HCT116 (cell line): ENCODE measurements around the gene GPHA2. TPM values are rescaled to one million over a fixed set of nuclear protein-coding genes. Genes with fewer than 3 reads are reported as not detected.

Source experiments
- ATAC-seq: fragments of 200-7000 bp; cut with Tn5 transposase; 2 replicates; pipeline ENCODE4 v1.9.1; 2020; ENCODE audit warnings: mild to moderate bottlenecking, moderate library complexity
- BruUV-seq: library from RNA; stranded (reverse); fragments of 400-500 nt; replicated peaks from 2 replicates; lab custom pipeline; 2021; lab: Mats Ljungman, UMichigan
- CTCF ChIA-PET: fragments of 300-600 bp; sonication (Branson Sonifier 250); formaldehyde crosslinking; loops from one replicate; lab custom pipeline; 2021; ENCODE audit warnings: antibody characterized with exemption; lab: Charles Lee
- POLR2A ChIA-PET: fragments of 300-600, 350-600 bp; sonication (Branson Sonifier 250); formaldehyde crosslinking; loops from one replicate; lab custom pipeline; 2021; ENCODE audit warnings: antibody characterized with exemption; lab: Charles Lee
- RAD21 ChIA-PET, 2 experiments: fragments of 300-600 bp; sonication (Branson Sonifier 250); formaldehyde crosslinking; loops; one replicate each; lab custom pipeline; 2023; ENCODE audit warnings: low total read pairs in 2 of 2; ENCODE audit not compliant: uncharacterized antibody in 2 of 2, unreplicated experiment in 2 of 2, low non-redundant PET in 1 of 2; lab: Charles Lee
- DNase-seq: peaks from one replicate; pipeline ENCODE4 v3.0.0-alpha.2; 2010; ENCODE audit warnings: low read depth, low spot score
- H2AFZ ChIP-seq: fragments of 200-600 bp; shearing (Covaris generic), sonication (generic); 2 replicates; pipeline ENCODE4 v1.6.1; 2017; ENCODE audit warnings: low read depth, mixed run types, mixed read lengths, antibody characterized with exemption, low read length; ENCODE audit not compliant: poor library complexity, severe bottlenecking
- H3K27ac ChIP-seq: 2 replicates; pipeline ENCODE4 v1.5.1; 2012; ENCODE audit warnings: low read depth, low read length
- H3K27me3 ChIP-seq: fragments of 200-600 bp; sonication (generic); 2 replicates; pipeline ENCODE4 v1.6.1; 2016; ENCODE audit warnings: mixed run types, low read length, mixed read lengths; ENCODE audit not compliant: insufficient read depth
- H3K36me3 ChIP-seq, 2 experiments: fragments of 200-500 bp in 1 of 2; fragments of 200-600 bp in 1 of 2; sonication (Bioruptor generic) in 1 of 2; sonication (generic) in 1 of 2; 2 replicates each; pipeline versions ENCODE4 v1.5.1 to v1.6.1; 2014 to 2016; ENCODE audit warnings: low read length in 2 of 2, inconsistent platforms in 1 of 2, mixed read lengths in 1 of 2, mixed run types in 1 of 2; ENCODE audit not compliant: insufficient read depth in 2 of 2, control insufficient read depth in 1 of 2
- H3K4me1 ChIP-seq, 2 experiments: fragments of 200-600 bp in 1 of 2; sonication (generic) in 1 of 2; 2 replicates each; pipeline versions ENCODE4 v1.5.1 to v1.6.1; 2012 to 2017; ENCODE audit warnings: low read length in 2 of 2, inconsistent platforms in 1 of 2, mild to moderate bottlenecking in 1 of 2, mixed read lengths in 1 of 2, mixed run types in 1 of 2, moderate library complexity in 1 of 2; ENCODE audit not compliant: insufficient read depth in 2 of 2, control insufficient read depth in 1 of 2
- H3K4me2 ChIP-seq: fragments of 200-600 bp; sonication (generic); 2 replicates; pipeline ENCODE4 v1.6.1; 2017; ENCODE audit warnings: mixed run types, low read length, mixed read lengths
- H3K4me3 ChIP-seq, 2 experiments: fragments of 200-600 bp in 1 of 2; sonication (generic) in 1 of 2; replicated peaks in 1 of 2; 2 replicates each; pipeline ENCODE4 v1.5.1; 2011 to 2016; ENCODE audit warnings: low read length in 2 of 2, control low read depth in 1 of 2, low read depth in 1 of 2, mild to moderate bottlenecking in 1 of 2, mixed read lengths in 1 of 2, mixed run types in 1 of 2
- H3K79me2 ChIP-seq: fragments of 200-600 bp; sonication (generic); 2 replicates; pipeline ENCODE4 v1.6.1; 2017; ENCODE audit warnings: mild to moderate bottlenecking, mixed run types, low read length, moderate library complexity, mixed read lengths; ENCODE audit not compliant: insufficient read depth
- H3K9ac ChIP-seq: fragments of 200-600 bp; sonication (generic); 2 replicates; pipeline ENCODE4 v1.6.1; 2016; ENCODE audit warnings: low read length, mixed read lengths
- H3K9me2 ChIP-seq: fragments of 200-600 bp; sonication (generic), shearing (Covaris generic); 2 replicates; pipeline ENCODE4 v1.6.1; 2017; ENCODE audit warnings: mixed run types, mild to moderate bottlenecking, moderate library complexity; ENCODE audit not compliant: insufficient read depth
- H3K9me3 ChIP-seq, 2 experiments: fragments of 200-500 bp in 1 of 2; fragments of 200-600 bp in 1 of 2; sonication (Bioruptor generic) in 1 of 2; sonication (generic) in 1 of 2; 2 replicates each; pipeline ENCODE4 v1.6.1; 2014 to 2017; ENCODE audit warnings: low read length in 2 of 2, mixed read lengths in 2 of 2, inconsistent platforms in 1 of 2, low read depth in 1 of 2, mild to moderate bottlenecking in 1 of 2, mixed run types in 1 of 2, moderate library complexity in 1 of 2; ENCODE audit not compliant: control insufficient read depth in 1 of 2, insufficient read depth in 1 of 2
- H4K20me1 ChIP-seq: fragments of 200-600 bp; sonication (generic), shearing (Covaris generic); 2 replicates; pipeline ENCODE4 v1.6.1; 2017; ENCODE audit warnings: mixed run types, mild to moderate bottlenecking, moderate library complexity; ENCODE audit not compliant: insufficient read depth
- CBX3 ChIP-seq: IDR thresholded peaks from 2 replicates; pipeline ENCODE4 v1.6.1; 2012; ENCODE audit warnings: low read depth
- MAX ChIP-seq: IDR thresholded peaks from 2 replicates; pipeline ENCODE4 v1.6.1; 2012
- POLR2A ChIP-seq: IDR thresholded peaks from 2 replicates; pipeline ENCODE4 v1.7.0; 2011; ENCODE audit warnings: borderline replicate concordance; ENCODE audit not compliant: insufficient read depth, insufficient read length; ENCODE audit errors: extremely low read depth
- RAD21 ChIP-seq: IDR thresholded peaks from 2 replicates; pipeline ENCODE4 v1.6.1; 2012; ENCODE audit warnings: low read depth, mild to moderate bottlenecking
- SIN3A ChIP-seq: IDR thresholded peaks from 2 replicates; pipeline ENCODE4 v1.6.1; 2012; ENCODE audit warnings: low read depth
- SRF ChIP-seq: IDR thresholded peaks from 2 replicates; pipeline ENCODE4 v1.6.1; 2012; ENCODE audit warnings: low read depth
- YY1 ChIP-seq: IDR thresholded peaks from 2 replicates; pipeline ENCODE4 v1.6.1; 2011; ENCODE audit warnings: low read length, low read depth, moderate library complexity, mild to moderate bottlenecking; ENCODE audit not compliant: insufficient replicate concordance; ENCODE audit errors: extremely low read depth
- ZFX ChIP-seq: fragments of 450-650 bp; IDR thresholded peaks from 2 replicates; pipeline ENCODE4 v1.6.1; 2017
- intact Hi-C: fragments of 100-400 bp; cut with micrococcal nuclease; formaldehyde crosslinking; loops from 2 replicates; pipeline ENCODE4 v1.10.0; 2022
- total RNA-seq: library from RNA; stranded (reverse); gene quantifications from one replicate; pipeline ENCODE4 v1.2.1, GENCODE V29; 2021; ENCODE audit not compliant: unreplicated experiment

GPHA2 gene
- total RNA-seq, 1 experiment from 2014 or later = not detected

- CTCF ChIA-PET = interaction anchor here (0.7 to 1.2 kb wide), 2 partner anchors 18 to 49 kb away, joined by 3 read pairs; no protein-coding TSS in a partner anchor
- H3K79me2 ChIP-seq = no peaks in the 10 kb centered on the region
Measured at GRCh38 chr11:64898076-64898445, 37.6 kb downstream of the GPHA2 start.

GRCh38 chr11:64897381-64898075 is 38.2 kb downstream of the GPHA2 start:
- Histone ChIP-seq H2AFZ (no peak overlapping the region), H3K4me3 (no peak overlapping the region), H3K9me3 (no peaks in the 10 kb centered on the region), H3K27me3 (no peaks in the 10 kb centered on the region), H3K9ac (no peak overlapping the region), H3K27ac (no peak overlapping the region), H3K36me3 (no peaks in the 10 kb centered on the region), H4K20me1 (no peaks in the 10 kb centered on the region), H3K4me1 (peaks cover 0 to 22% of the 10 kb centered on the region in 2 experiments; a peak in 2 of 4 replicates), H3K79me2 (no peaks in the 10 kb centered on the region), H3K4me2 (no peak overlapping the region), H3K9me2 (no peaks in the 10 kb centered on the region)
- DNase-seq = no peak
- BruUV-seq = no TSS peak
- intact Hi-C loops = no loop called here
- CTCF ChIA-PET = no interaction called here
- no peak for ATAC-seq
- POLR2A ChIA-PET = no interaction called here
- RAD21 ChIA-PET = no interaction called here
- no peak for TF ChIP-seq RAD21
- no peak for TF ChIP-seq CBX3
- no peak for TF ChIP-seq MAX
- no peak for TF ChIP-seq ZFX
- no peak for TF ChIP-seq SRF
- TF ChIP-seq POLR2A = no peak

More at GRCh38 chr11:64898076-64898445, 37.6 kb downstream of the GPHA2 start:
- no peaks in the 10 kb centered on the region for H4K20me1 ChIP-seq
- no peak overlapping the region for H3K9ac ChIP-seq
- no peak overlapping the region for H3K4me2 ChIP-seq
- no TSS peak for BruUV-seq
- TF ChIP-seq SIN3A (no peak), RAD21 (no peak), YY1 (no peak)
- H3K4me3 ChIP-seq = no peak overlapping the region
- no peaks in the 10 kb centered on the region for H3K36me3 ChIP-seq
- ATAC-seq (no peak), DNase-seq (no peak)
- no peaks in the 10 kb centered on the region for H3K27me3 ChIP-seq
- H2AFZ ChIP-seq = no peak overlapping the region
- no peaks in the 10 kb centered on the region for H3K9me2 ChIP-seq
- H3K9me3 ChIP-seq = no peaks in the 10 kb centered on the region
- no peak overlapping the region for H3K27ac ChIP-seq
- ChIA-PET POLR2A (no interaction called here), RAD21 (no interaction called here)
- intact Hi-C loops = no loop called here
- H3K4me1 ChIP-seq = peaks cover 0 to 22% of the 10 kb centered on the region in 2 experiments; a peak in 2 of 4 replicates
